ENCODE data around the gene ZNF276. TPM values are rescaled to one million over a fixed set of nuclear protein-coding genes. Genes with fewer than 3 reads are reported as not detected.
A peak's percentile ranks its signal among the peaks of the same experiment; 100 is the strongest.
"Not testable (repeated sequence)": the region's sequence is repeated elsewhere in the genome, so short reads cannot be mapped to it uniquely, and the experiment has no call there.

Gene ZNF276, protein sequence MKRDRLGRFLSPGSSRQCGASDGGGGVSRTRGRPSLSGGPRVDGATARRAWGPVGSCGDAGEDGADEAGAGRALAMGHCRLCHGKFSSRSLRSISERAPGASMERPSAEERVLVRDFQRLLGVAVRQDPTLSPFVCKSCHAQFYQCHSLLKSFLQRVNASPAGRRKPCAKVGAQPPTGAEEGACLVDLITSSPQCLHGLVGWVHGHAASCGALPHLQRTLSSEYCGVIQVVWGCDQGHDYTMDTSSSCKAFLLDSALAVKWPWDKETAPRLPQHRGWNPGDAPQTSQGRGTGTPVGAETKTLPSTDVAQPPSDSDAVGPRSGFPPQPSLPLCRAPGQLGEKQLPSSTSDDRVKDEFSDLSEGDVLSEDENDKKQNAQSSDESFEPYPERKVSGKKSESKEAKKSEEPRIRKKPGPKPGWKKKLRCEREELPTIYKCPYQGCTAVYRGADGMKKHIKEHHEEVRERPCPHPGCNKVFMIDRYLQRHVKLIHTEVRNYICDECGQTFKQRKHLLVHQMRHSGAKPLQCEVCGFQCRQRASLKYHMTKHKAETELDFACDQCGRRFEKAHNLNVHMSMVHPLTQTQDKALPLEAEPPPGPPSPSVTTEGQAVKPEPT
- total RNA-seq: 10 to 100 TPM in 8 of 9 donors, 1 to 10 TPM in 1; 9.4 to 19.9 (median 12.7) TPM
- 10 to 100 TPM; 12.2 to 14.0 TPM for polyA plus RNA-seq
- long read RNA-seq, donor 1, full-length matches to known transcripts: 5 of 22 reads
- long read RNA-seq, donor 1, partial matches to known transcripts: 9 of 22 reads
- long read RNA-seq, donor 1, other reads (novel, unspliced or antisense): 8 of 22 reads
- long read RNA-seq, donor 2, full-length matches to known transcripts: 10 of 44 reads
- long read RNA-seq, donor 2, partial matches to known transcripts: 15 of 44 reads
- long read RNA-seq, donor 2, other reads (novel, unspliced or antisense): 19 of 44 reads
- long read RNA-seq, donor 3, full-length matches to known transcripts: 8 of 30 reads
- long read RNA-seq, donor 3, partial matches to known transcripts: 5 of 30 reads
- long read RNA-seq, donor 3, other reads (novel, unspliced or antisense): 17 of 30 reads

- Histone ChIP-seq H3K27me3 (no peaks in the 10 kb centered on the region), H3K9me3 (no peaks in the 10 kb centered on the region), H3K4me3 (peak within 1 kb of the TSS; percentile 74 to 98 (median 92)), H3K27ac (peak within 1 kb of the TSS; percentile 95 to 100 (median 98)), H3K4me1 (peaks cover 8 to 60% (median 34%) of the 10 kb centered on the region in 12 donors), H3K36me3 (peaks cover 0 to 35% (median 30%) of the 10 kb centered on the region in 9 donors)
- TF ChIP-seq CTCF (IDR thresholded peaks at IDR 0.05): no peak
- TF ChIP-seq POLR2A (IDR thresholded peaks at IDR 0.05): peak in 1 of 2 donors; percentile 49
- intact Hi-C loops (cut with DNase I): loop anchor here in 2 of 10 donors (2.0 kb wide), 1 partner anchor 20 kb away; the partner anchor contains the start of gene SPATA2L (in 2 of the 2)
- peak; percentile 35 to 84 (median 76) for ATAC-seq
- DNase-seq: peak; percentile 89 to 93 (median 90)
- 0 to 1% (median 1%) methylated on average over 42 to 103 of the region's 103 CpGs for WGBS, 4 donors
These were observed at the start of gene ZNF276, which contains the start of gene VPS9D1 for GRCh38 chr16:89720813-89721545. Gene ZNF276 (plus strand): TSS chr16:89721537. CDS start chr16:89721641, 104 bp downstream. Gene VPS9D1 (minus strand): TSS chr16:89720898. CDS start chr16:89720861, 37 bp downstream.

- DNase-seq; intact Hi-C loops (cut with DNase I); H3K4me1 ChIP-seq; H3K4me3 ChIP-seq; ATAC-seq; H3K27me3 ChIP-seq; H3K9me3 ChIP-seq; H3K36me3 ChIP-seq: not testable (repeated sequence)
- H3K27ac ChIP-seq: peak overlapping the region in 1 of 12 donors; percentile 14
- WGBS, 4 donors: 87 to 94% (median 92%) methylated on average over 4 of the region's 4 CpGs
These were observed 49.8 kb upstream of the ZNF276 start for GRCh38 chr16:89671565-89671964.

- H3K27me3 ChIP-seq: no peaks in the 10 kb centered on the region
- peak overlapping the region in 11 of 12 donors; percentile 19 to 85 (median 64) for H3K27ac ChIP-seq
- TF ChIP-seq CTCF (IDR thresholded peaks at IDR 0.05): no peak
- no peak for TF ChIP-seq POLR2A (IDR thresholded peaks at IDR 0.05)
- H3K4me3 ChIP-seq: peak overlapping the region in 5 of 12 donors; percentile 1 to 32 (median 14)
- intact Hi-C loops (cut with DNase I): no loop called here
- no peaks in the 10 kb centered on the region for H3K4me1 ChIP-seq
- WGBS, 4 donors: 71 to 80% (median 74%) methylated on average over 16 of the region's 16 CpGs
- DNase-seq: no peak
- no peaks in the 10 kb centered on the region for H3K9me3 ChIP-seq
- no peaks in the 10 kb centered on the region for H3K36me3 ChIP-seq
- peak in 1 of 4 donors; percentile 69 for ATAC-seq
These were observed 49.0 kb upstream of the ZNF276 start for GRCh38 chr16:89672177-89672941.

Data from heart left ventricle (tissue), 16 donors.